Thyroid gland (tissue), 4 donors: ENCODE data around the gene EDN2.

Experiments used
- POLR2A ChIP-seq, 2 donors: fragments of 450-650 bp; IDR thresholded peaks; one replicate each; pipeline ENCODE4 v1.6.1; 2017; ENCODE audit warnings: antibody characterized with exemption in 2 of 2, mild to moderate bottlenecking in 2 of 2, moderate library complexity in 1 of 2
- TF ChIP-seq, protein P1 (sequence below), 6 experiments: fragments of 200-600 bp in 3 of 6; fragments of 450-650 bp in 3 of 6; sonication (generic) in 3 of 6; IDR thresholded peaks; one replicate each; pipeline ENCODE4 v1.5.1; 2016 to 2019; ENCODE audit warnings: antibody characterized with exemption in 6 of 6, mild to moderate bottlenecking in 2 of 6, inconsistent platforms in 1 of 6, moderate library complexity in 1 of 6

DNA sequence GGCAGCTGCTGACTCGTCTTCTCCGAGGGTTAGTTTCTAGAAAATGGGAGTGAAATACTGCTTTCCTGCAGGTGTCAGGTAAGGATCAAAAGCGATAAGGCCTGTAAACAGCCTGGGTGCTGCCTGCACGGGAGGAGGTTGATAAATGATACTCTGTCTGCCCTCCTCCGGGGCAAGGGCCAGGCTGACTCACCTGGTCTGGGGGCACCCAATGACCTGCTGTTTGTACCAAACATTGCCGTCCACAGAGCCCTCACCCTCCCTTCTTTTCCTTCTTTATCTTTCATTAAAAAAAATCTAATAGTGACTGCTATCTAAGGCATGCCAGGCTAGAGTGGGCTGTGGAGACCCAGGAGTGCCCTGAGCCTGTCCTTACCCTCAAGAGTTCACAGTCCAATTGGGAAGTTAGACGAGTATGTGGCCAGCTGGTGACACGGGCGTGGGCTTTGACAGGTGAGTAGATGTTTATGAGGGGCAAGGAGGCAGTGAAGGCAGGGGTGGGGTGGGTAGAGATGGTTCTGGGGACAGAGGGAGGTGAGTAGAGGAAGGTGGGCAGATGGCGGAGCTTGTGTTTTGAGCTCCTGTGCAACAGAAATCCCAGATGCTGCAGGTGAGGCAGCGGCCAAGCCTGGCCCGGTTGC lies 16.2 kb downstream of the EDN2 start:
- TF ChIP-seq, protein P1, sequence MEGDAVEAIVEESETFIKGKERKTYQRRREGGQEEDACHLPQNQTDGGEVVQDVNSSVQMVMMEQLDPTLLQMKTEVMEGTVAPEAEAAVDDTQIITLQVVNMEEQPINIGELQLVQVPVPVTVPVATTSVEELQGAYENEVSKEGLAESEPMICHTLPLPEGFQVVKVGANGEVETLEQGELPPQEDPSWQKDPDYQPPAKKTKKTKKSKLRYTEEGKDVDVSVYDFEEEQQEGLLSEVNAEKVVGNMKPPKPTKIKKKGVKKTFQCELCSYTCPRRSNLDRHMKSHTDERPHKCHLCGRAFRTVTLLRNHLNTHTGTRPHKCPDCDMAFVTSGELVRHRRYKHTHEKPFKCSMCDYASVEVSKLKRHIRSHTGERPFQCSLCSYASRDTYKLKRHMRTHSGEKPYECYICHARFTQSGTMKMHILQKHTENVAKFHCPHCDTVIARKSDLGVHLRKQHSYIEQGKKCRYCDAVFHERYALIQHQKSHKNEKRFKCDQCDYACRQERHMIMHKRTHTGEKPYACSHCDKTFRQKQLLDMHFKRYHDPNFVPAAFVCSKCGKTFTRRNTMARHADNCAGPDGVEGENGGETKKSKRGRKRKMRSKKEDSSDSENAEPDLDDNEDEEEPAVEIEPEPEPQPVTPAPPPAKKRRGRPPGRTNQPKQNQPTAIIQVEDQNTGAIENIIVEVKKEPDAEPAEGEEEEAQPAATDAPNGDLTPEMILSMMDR (IDR thresholded peaks at IDR 0.05) = no peak
- TF ChIP-seq POLR2A (IDR thresholded peaks at IDR 0.05) = no peak
